Pulmonary artery endothelial cell (primary cell): ENCODE data around the gene EFCAB7. TPM values are rescaled to one million over a fixed set of nuclear protein-coding genes. Genes with fewer than 3 reads are reported as not detected.
"Not testable (repeated sequence)": the region's sequence is repeated elsewhere in the genome, so short reads cannot be mapped to it uniquely, and the experiment has no call there.

Source experiments
- DNase-seq: peaks from one replicate; pipeline ENCODE4 v3.0.0-alpha.2; 2011; ENCODE audit warnings: low read depth, low spot score
- total RNA-seq: library from RNA; depleted of rRNA; stranded (reverse); fragments of >200 nt; gene quantifications from 2 replicates; pipeline ENCODE4 v1.2.3, GENCODE V29; 2014

EFCAB7 gene
- total RNA-seq, 1 donor from 2014 or later, result 4.1 TPM

DNA sequence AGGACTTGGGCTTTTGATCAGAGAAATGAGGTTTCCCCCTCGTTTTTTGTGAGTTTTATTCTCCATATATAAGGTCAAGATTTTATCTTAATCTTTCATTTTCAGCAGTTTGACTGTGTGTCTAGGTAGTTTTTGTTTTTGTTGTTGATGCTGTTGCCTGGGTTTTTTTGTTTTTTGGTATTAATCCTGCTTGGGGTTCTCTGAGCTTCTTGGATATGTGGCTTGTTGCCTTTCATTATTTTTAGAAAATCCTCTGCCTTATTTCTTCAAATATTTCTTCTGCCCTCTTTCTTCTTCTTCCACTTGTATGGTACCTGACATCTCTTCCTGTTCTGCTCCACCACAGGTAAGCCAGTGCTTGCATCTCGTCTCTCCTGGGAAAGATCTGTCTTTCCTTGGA is 25.0 kb downstream of the EFCAB7 start:
- no peak for DNase-seq

- no peak for DNase-seq
Observed at GRCh38 chr1:63548877-63549276, 25.6 kb downstream of the EFCAB7 start.

GRCh38 chr1:63555480-63555879 is 32.2 kb downstream of the EFCAB7 start:
- no peak for DNase-seq

DNA sequence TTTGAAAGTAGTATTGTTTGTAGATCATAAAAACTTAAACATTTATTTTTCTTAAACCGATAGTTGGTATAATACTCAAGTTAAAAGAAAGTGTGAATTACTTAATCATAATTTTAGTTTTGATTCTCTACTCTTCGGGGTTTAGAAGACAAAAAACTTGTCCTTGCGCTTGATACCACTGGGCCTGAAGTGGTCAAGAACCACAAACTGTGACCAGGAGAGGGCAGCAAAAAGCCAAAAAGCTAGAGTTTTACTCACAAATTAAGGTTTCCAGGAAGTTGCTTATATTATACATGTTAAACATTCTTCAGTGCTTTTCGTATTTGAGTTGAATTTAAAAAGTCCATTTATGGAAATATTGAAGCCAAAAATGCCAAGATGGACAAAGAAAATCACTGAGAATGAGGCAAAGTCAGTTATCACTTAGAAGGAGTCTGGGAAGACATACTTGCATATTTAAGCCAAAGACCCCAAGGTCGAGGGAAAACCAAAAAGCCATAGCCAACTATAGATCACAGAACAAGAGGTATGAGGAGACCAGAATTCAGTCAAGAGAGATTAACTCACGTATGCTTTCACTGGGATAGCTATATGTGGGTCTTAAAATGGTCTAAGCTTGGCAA is 34.2 kb downstream of the EFCAB7 start:
- no peak for DNase-seq

- no peak for DNase-seq
Observed at GRCh38 chr1:63559357-63559756, 36.0 kb downstream of the EFCAB7 start.

DNA sequence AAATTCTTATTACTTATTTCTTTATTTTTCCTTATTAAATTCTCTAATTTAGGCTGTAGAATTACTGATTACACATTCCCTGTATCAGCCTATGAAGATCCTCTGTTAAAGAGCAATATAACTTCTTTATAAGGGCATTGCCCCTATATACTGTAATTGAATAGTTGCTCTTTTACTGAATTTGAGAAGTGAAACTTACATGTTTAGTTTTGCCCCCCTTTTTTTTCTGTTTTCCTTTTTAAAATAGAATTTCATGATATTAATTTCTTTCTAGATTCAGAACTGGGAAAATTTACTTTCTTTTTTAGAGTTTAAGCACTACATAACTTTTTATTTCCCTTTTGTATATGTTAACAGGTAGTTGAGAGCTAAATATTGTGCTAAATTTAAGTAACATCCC is 40.4 kb downstream of the EFCAB7 start:
- no peak for DNase-seq

- no peak for DNase-seq
Observed at GRCh38 chr1:63569068-63569467, 45.7 kb downstream of the EFCAB7 start.

GRCh38 chr1:63569640-63570316 is 46.5 kb downstream of the EFCAB7 start:
- no peak for DNase-seq

DNA sequence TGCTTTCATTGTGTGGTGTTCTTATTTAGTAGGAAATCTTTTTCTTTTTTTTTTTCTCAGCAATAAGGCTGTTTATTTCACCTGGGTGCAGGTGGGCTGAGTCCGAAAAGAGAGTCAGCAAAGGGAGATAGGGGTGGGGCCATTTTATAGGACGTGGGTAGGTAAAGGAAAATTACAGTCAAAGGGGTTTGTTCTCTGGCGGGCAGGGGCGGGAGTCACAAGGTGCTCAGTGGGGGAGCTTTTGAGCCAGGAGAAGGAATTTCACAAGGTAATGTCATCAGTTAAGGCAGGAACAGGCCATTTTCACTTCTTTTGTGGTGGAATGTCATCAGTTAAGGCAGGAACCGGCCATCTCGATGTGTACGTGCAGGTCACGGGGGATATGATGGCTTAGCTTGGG is 49.4 kb downstream of the EFCAB7 start:
- DNase-seq, result not testable (repeated sequence)

DNA sequence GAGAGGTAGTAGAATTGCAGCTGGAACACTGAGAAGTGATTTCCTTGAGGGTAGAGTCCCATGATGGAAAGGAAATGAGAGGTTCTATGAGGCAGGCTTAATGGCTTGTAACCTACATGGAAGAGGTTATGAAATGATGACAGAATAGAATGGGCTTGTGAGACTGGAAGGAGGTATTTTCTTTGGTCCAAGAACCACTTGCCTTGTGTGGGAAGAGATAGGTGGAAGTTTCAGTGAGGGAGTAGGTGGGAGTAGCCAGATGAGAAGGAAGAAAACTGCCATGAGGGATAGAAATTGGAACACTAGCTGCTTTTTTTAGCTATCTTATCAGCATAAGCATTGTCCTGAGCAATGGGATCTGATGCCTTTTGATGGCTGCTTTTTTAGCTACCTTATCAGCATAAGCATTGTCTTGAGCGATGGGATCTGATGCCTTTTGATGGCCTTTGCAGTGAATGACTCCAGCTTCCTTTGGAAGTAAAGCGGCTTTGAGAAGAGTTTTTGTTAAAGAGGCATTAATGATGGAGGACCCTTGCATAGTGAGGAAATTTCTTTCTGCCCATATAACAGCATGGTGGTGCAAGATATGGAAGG is 51.0 kb downstream of the EFCAB7 start:
- DNase-seq, result not testable (repeated sequence)

GRCh38 chr1:63575340-63575826 is 52.1 kb downstream of the EFCAB7 start:
- DNase-seq, result no peak

DNA sequence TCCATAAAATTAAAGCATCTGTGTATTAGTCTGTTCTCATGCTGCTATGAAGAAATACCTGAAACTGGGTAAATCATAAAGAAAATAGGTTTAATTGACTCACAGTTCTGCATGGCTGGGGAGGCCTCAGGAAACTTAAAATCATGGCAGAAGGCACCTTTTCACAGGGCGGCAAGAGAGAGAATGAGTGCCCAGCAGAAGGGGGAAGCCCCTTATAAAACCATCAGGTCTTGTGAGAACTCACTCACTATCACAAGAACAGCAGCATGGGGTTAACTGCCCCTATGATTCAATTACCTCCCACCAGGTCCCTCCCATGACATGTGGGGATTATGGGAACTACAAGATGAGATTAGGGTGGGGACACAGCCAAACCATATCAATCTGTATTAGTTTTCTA is 63.0 kb downstream of the EFCAB7 start:
- not testable (repeated sequence) for DNase-seq

DNA sequence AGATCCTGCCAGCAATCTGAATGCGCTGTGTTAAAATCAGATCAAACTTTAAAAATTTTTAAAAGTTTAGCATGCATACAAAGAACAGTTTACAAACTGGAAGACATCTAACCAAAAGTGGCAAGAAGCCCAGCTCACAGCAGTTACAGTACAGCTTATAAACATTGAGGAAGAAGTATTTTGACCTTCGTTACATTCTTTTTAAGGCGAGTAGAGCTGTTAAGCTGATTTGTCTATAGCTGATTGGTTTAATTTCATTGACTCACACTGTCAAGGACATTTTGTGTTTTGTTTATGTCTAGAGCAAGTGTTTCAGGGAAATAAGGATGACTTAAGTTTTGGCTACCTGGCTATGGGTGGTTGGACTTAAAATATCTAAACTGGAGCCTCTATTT is 66.8 kb downstream of the EFCAB7 start:
- no peak for DNase-seq

GRCh38 chr1:63592536-63593302 is 69.4 kb downstream of the EFCAB7 start:
- DNase-seq, result no peak

DNA sequence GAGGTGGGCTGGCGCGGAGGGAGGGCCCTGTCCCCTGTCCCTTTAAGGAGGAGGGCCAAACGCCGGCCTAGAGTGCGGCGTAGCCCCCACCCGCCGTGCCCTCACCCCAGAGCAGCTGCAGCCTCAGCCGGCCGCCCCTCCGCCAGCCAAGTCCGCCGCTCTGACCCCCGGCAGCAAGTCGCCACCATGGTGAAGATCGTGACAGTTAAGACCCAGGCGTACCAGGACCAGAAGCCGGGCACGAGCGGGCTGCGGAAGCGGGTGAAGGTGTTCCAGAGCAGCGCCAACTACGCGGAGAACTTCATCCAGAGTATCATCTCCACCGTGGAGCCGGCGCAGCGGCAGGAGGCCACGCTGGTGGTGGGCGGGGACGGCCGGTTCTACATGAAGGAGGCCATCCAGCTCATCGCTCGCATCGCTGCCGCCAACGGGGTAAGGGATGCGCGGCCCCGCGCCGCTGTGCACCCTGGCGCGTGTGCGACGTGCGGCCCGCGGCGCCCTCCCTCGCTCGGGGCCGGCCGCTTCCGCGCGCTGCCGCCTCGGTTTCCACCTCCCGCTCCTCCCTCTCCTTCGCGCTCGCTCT is 70.1 kb downstream of the EFCAB7 start, which contains the start of gene PGM1:
Gene PGM1, plus strand, starts transcription at position 109 of the 583 bp plus-strand sequence. Its CDS starts 78 bp downstream, at position 187.
- peak; percentile 20 for DNase-seq

DNA sequence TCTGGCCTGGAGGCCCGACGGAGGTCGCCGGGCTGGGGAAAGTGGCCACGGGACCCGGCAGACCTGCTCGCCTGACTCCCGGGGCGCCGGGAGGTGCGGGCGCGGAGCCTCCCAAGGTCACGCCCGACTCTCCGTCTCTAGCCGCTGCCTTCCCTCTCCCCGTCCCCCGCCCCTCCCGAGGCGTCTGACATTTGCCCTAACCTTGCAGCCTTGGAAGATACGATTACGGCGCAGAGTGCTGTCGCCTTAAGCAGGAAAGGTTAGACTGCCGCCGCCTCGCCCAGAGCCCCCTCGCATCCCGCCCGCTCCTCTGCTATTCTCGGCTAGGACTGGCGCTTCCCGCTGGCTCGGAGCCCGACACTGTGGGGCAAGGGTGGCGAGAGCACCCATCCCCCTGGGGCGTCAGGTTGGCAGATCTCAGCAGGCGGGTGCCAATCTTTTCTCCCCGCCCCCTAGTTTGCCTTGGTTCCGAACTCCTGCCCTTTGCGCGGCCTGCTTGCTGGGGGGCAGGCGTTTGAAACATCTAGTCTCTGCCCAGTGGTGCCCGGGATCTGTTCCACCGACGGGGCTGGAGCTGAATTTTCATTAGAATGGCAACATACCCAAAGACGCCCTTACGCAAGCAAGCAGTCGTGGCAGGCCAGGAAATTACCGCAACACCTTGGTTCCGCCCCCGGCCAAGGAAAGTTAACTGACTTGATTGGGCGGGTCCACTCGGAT is 70.7 kb downstream of the EFCAB7 start:
- no peak for DNase-seq

DNA sequence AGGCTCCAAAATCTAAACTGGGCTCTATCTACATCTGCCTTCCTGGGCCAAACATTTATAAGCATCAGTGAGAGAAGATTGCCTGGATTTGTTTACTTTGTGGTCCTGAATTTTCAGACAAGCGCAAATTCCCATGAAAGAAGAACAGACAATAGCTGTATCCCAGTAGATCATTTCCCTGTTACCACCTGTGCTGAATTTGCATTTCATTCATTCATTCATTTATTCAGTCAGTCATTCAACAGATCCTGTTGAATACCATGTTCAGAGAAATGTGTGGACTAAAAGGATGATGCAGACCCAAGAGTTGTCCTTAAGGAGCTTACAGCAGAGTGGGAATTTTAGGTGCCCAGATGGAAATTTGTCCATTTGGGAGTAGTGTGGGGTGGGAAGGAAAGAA is 72.1 kb downstream of the EFCAB7 start:
- no peak for DNase-seq

- DNase-seq, result no peak
Observed at GRCh38 chr1:63599799-63600198, 76.5 kb downstream of the EFCAB7 start.

- no peak for DNase-seq
Observed at GRCh38 chr1:63600248-63600647, 76.9 kb downstream of the EFCAB7 start.

- DNase-seq, result no peak
Observed at GRCh38 chr1:63601061-63601460, 77.7 kb downstream of the EFCAB7 start.

GRCh38 chr1:63601463-63601862 is 78.1 kb downstream of the EFCAB7 start:
- DNase-seq, result no peak
